Right lobe of liver (tissue), 6 donors: ENCODE measurements around the gene GSS. TPM values are rescaled to one million over a fixed set of nuclear protein-coding genes. Genes with fewer than 3 reads are reported as not detected.
A peak's percentile ranks its signal among the peaks of the same experiment; 100 is the strongest.

Experiments used
- ATAC-seq, 4 donors: fragments of 200-7000 bp; cut with Tn5 transposase; one replicate each; pipeline ENCODE4 v1.9.1; 2020; ENCODE audit warnings: mild to moderate bottlenecking in 4 of 4, moderate library complexity in 4 of 4
- DNase-seq, 3 donors: peaks; one replicate each; pipeline ENCODE4 v3.0.0-alpha.2; 2020
- H3K27ac ChIP-seq, 3 donors: fragments of 200-600 bp; one replicate each; pipeline ENCODE4 v1.8.0; 2022
- H3K27me3 ChIP-seq, 2 donors: fragments of 200-600 bp; one replicate each; pipeline ENCODE4 v1.8.0; 2022
- H3K36me3 ChIP-seq, 4 donors: fragments of 200-600 bp; sonication (generic) in 1 of 4; one replicate each; pipeline versions ENCODE4 v1.5.1 to v1.8.0; 2017 to 2022; ENCODE audit warnings: control low read depth in 1 of 4
- H3K4me1 ChIP-seq, 4 donors: fragments of 200-600 bp; sonication (generic) in 1 of 4; one replicate each; pipeline versions ENCODE4 v1.5.1 to v1.8.0; 2017 to 2022; ENCODE audit warnings: control low read depth in 1 of 4
- H3K4me3 ChIP-seq, 3 donors: fragments of 200-600 bp; one replicate each; pipeline ENCODE4 v1.8.0; 2022
- H3K9me3 ChIP-seq, 4 donors: fragments of 200-600 bp; sonication (generic) in 1 of 4; one replicate each; pipeline versions ENCODE4 v1.5.1 to v1.8.0; 2017 to 2022; ENCODE audit warnings: control low read depth in 1 of 4
- POLR2A ChIP-seq: fragments of 450-650 bp; IDR thresholded peaks from one replicate; pipeline ENCODE4 v1.6.1; 2017; ENCODE audit warnings: antibody characterized with exemption, mild to moderate bottlenecking
- whole genome bisulfite sequencing: methylation state at CpG from one replicate; pipeline ENCODE4 v1.1.6; 2018; ENCODE audit warnings: low coverage, low lambda C conversion rate; ENCODE audit not compliant: insufficient coverage; ENCODE audit errors: missing lambda C conversion rate; 5-methylcytosine and 5-hydroxymethylcytosine counted together
- intact Hi-C, 2 donors: fragments of 100-400 bp; cut with DNase I; formaldehyde crosslinking; loops; one replicate each; pipeline versions ENCODE4 v1.11.2 to v1.14.1; 2022
- total RNA-seq, 6 experiments: library from RNA; depleted of rRNA in 2 of 6; stranded (reverse); fragments of >200 nt in 2 of 6; fragmentation: NEBNext Ultra II Directional in 3 of 6; extraction: Animal tissue kit (Norgen Biotek cat#: 25700) in 3 of 6; gene quantifications; one replicate each; pipeline versions ENCODE4 v1.1.0 to v1.2.4, GENCODE V29; 2016 to 2023
- TF ChIP-seq, protein P1 (sequence below), 4 donors: fragments of 200-600 bp in 3 of 4; fragments of 450-650 bp in 1 of 4; IDR thresholded peaks; one replicate each; pipeline versions ENCODE4 v1.5.1 to v1.8.0; 2016 to 2022; ENCODE audit warnings: antibody characterized with exemption in 4 of 4, mild to moderate bottlenecking in 2 of 4
- donor health status: DM: no; HTN: yes; CAD: no.
- donor health status: DM: no; HTN: no; CAD: no.
- donor health status: DM: no; HTN: no; CAD: no.
- donor health status: DM: no; HTN: yes; CAD: no.
- donor health status: DM: no; HTN: yes; CAD: no.

Gene GSS
- total RNA-seq, 6 experiments from 2014 or later: 25.9 to 63.6 (median 31.7) TPM

GRCh38 chr20:34888468-34888867 is 67.1 kb downstream of the GSS start:
- TF ChIP-seq, protein P1, sequence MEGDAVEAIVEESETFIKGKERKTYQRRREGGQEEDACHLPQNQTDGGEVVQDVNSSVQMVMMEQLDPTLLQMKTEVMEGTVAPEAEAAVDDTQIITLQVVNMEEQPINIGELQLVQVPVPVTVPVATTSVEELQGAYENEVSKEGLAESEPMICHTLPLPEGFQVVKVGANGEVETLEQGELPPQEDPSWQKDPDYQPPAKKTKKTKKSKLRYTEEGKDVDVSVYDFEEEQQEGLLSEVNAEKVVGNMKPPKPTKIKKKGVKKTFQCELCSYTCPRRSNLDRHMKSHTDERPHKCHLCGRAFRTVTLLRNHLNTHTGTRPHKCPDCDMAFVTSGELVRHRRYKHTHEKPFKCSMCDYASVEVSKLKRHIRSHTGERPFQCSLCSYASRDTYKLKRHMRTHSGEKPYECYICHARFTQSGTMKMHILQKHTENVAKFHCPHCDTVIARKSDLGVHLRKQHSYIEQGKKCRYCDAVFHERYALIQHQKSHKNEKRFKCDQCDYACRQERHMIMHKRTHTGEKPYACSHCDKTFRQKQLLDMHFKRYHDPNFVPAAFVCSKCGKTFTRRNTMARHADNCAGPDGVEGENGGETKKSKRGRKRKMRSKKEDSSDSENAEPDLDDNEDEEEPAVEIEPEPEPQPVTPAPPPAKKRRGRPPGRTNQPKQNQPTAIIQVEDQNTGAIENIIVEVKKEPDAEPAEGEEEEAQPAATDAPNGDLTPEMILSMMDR (IDR thresholded peaks at IDR 0.05): no peak
- no peak for TF ChIP-seq POLR2A
- 69% methylated on average over 1 of the region's 1 CpG for whole genome bisulfite sequencing

DNA sequence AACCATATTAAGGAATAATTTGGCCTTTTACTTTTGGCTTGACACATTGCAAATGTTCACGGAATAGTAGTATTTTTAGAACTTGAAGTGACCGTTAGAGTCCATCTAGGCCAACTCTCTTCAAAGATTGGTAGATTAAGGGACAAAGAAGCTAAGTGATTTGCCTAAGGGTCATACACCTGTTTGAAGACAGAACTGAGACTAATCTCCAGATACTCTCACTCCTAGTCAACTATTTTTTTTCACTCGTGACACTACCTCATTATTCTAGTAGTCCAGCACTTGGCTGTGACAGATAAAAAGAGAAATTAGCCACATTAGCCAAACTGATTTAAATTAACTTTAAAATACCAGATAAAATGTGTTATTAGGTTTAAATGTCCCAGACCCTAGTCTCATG is 68.6 kb downstream of the GSS start:
- no peak overlapping the region for H3K27ac ChIP-seq
- intact Hi-C loops: no loop called here
- 53% methylated on average over 3 of the region's 3 CpGs for WGBS

More at GRCh38 chr20:34888468-34888867, 67.1 kb downstream of the GSS start:
- Histone ChIP-seq H3K4me3 (no peak overlapping the region), H3K4me1 (peaks cover 0 to 31% (median 12%) of the 10 kb centered on the region in 4 donors), H3K9me3 (no peaks in the 10 kb centered on the region), H3K36me3 (peaks cover 0 to 21% (median 1%) of the 10 kb centered on the region in 4 donors), H3K27me3 (no peaks in the 10 kb centered on the region), H3K27ac (no peak overlapping the region)
- ATAC-seq: no peak
- intact Hi-C loops: no loop called here
- DNase-seq: no peak

DNA sequence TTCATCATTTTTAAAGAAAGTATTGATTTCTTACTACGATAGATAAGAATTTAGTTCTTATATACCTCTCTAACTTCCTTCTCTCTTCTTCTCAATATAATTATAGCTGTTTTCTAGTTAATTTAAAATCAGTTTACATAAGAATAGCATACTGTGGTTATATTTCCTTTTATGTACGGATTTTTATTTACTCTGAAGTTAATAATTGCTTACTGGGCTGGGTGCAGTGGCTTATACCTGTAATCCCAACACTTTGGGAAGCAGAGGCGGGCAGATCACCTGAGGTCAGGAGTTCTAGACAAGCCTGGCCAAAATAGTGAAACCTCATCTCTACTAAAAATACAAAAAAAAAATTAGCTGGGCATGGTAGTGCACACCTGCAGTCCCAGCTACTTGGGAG is 69.5 kb downstream of the GSS start:
- intact Hi-C loops: no loop called here
- TF ChIP-seq, protein P1 (IDR thresholded peaks at IDR 0.05): no peak
- TF ChIP-seq POLR2A: no peak
- Histone ChIP-seq H3K27me3 (no peaks in the 10 kb centered on the region), H3K36me3 (peaks cover 2 to 27% (median 5%) of the 10 kb centered on the region in 4 donors), H3K27ac (peak overlapping the region in 2 of 3 donors; percentile 22 to 52), H3K4me3 (no peak overlapping the region), H3K9me3 (no peaks in the 10 kb centered on the region), H3K4me1 (peaks cover 0 to 23% (median 9%) of the 10 kb centered on the region in 4 donors)
- DNase-seq: no peak
- ATAC-seq: peak; percentile 74 to 87 (median 85)
- WGBS: 27% methylated on average over 3 of the region's 3 CpGs

More for the DNA sequence above, 68.6 kb downstream of the GSS start:
- Histone ChIP-seq H3K27me3 (no peaks in the 10 kb centered on the region), H3K9me3 (no peaks in the 10 kb centered on the region), H3K4me3 (no peak overlapping the region), H3K4me1 (peaks cover 0 to 31% (median 12%) of the 10 kb centered on the region in 4 donors), H3K36me3 (peaks cover 2 to 27% (median 5%) of the 10 kb centered on the region in 4 donors)
- no peak for ATAC-seq
- no peak for DNase-seq
- TF ChIP-seq, protein P1 (IDR thresholded peaks at IDR 0.05): no peak

GRCh38 chr20:34884260-34884659 is 71.3 kb downstream of the GSS start:
- no peaks in the 10 kb centered on the region for H3K9me3 ChIP-seq
- intact Hi-C loops: no loop called here
- no peak for DNase-seq
- H3K27ac ChIP-seq: no peak overlapping the region
- H3K36me3 ChIP-seq: peaks cover 2 to 27% (median 5%) of the 10 kb centered on the region in 4 donors
- no peak overlapping the region for H3K4me3 ChIP-seq
- WGBS: 79% methylated on average over 1 of the region's 1 CpG
- no peaks in the 10 kb centered on the region for H3K27me3 ChIP-seq
- TF ChIP-seq, protein P1 (IDR thresholded peaks at IDR 0.05): no peak
- no peak for TF ChIP-seq POLR2A
- no peak for ATAC-seq
- peaks cover 0 to 31% (median 13%) of the 10 kb centered on the region in 4 donors for H3K4me1 ChIP-seq
